ENCODE data around the gene TENM4.

- TF ChIP-seq CTCF (IDR thresholded peaks at IDR 0.05): no peak
- peak in 2 of 4 donors; percentile 30 to 37 for TF ChIP-seq POLR2A (IDR thresholded peaks at IDR 0.05)
Observed at GRCh38 chr11:79437981-79438630, 2.7 kb downstream of the TENM4 start.
